Endothelial cell of umbilical vein (primary cell): ENCODE results near the gene NKRF. TPM values are rescaled to one million over a fixed set of nuclear protein-coding genes. Genes with fewer than 3 reads are reported as not detected.

ENCODE experiments used
- BruUV-seq: library from RNA; stranded (reverse); fragments of 400-500 nt; replicated peaks from 2 replicates; lab custom pipeline; 2021; lab: Mats Ljungman, UMichigan
- CTCF ChIA-PET: fragments of 300-600, 350-600 bp; sonication (Branson Sonifier 250); formaldehyde crosslinking; loops from one replicate; lab custom pipeline; 2021; ENCODE audit warnings: antibody characterized with exemption, inconsistent platforms; lab: Charles Lee
- POLR2A ChIA-PET: fragments of 300-600, 350-600 bp; sonication (Branson Sonifier 250); formaldehyde crosslinking; loops from one replicate; lab custom pipeline; 2021; ENCODE audit warnings: antibody characterized with exemption, inconsistent platforms; lab: Charles Lee
- DNase-seq: peaks from one replicate; pipeline ENCODE4 v3.0.0-alpha.2; 2011; ENCODE audit warnings: low read depth, low spot score
- FAIRE-seq: peaks from 2 replicates; lab custom pipeline; 2011; peaks lifted over from hg19 to GRCh38; lab: Jason Lieb, UNC
- H2AFZ ChIP-seq: 2 replicates; pipeline ENCODE4 v1.6.0; 2012; ENCODE audit warnings: low read depth, low read length, control low read depth, inconsistent platforms
- H3K27ac ChIP-seq: 2 replicates; pipeline ENCODE4 v1.5.1; 2011; ENCODE audit warnings: low read depth, mild to moderate bottlenecking, control low read depth, low read length, moderate library complexity; ENCODE audit not compliant: insufficient read depth
- H3K27me3 ChIP-seq, 2 experiments: 2 replicates each; pipeline versions ENCODE4 v1.6.0 to v1.6.1; 2011; ENCODE audit warnings: low read length in 2 of 2, mixed read lengths in 1 of 2; ENCODE audit not compliant: control insufficient read depth in 2 of 2, insufficient read depth in 2 of 2
- H3K36me3 ChIP-seq, 2 experiments: 2 replicates in 1 of 2; 3 replicates in 1 of 2; pipeline ENCODE4 v1.5.1; 2011; ENCODE audit warnings: low read length in 2 of 2, mild to moderate bottlenecking in 1 of 2, moderate library complexity in 1 of 2; ENCODE audit not compliant: control insufficient read depth in 2 of 2, insufficient read depth in 2 of 2; ENCODE audit errors: extremely low read depth in 1 of 2
- H3K4me1 ChIP-seq: 3 replicates; pipeline ENCODE4 v1.5.1; 2011; ENCODE audit warnings: mild to moderate bottlenecking, low read length; ENCODE audit not compliant: control insufficient read depth, insufficient read depth; ENCODE audit errors: extremely low read depth
- H3K4me2 ChIP-seq: 2 replicates; pipeline ENCODE4 v1.6.1; 2011; ENCODE audit warnings: low read length, control low read depth, mixed read lengths; ENCODE audit not compliant: insufficient read depth
- H3K4me3 ChIP-seq, 3 experiments: fragments of 200-600 bp in 1 of 3; sonication (generic), shearing (Covaris generic) in 1 of 3; replicated peaks in 1 of 3; 2 replicates each; pipeline ENCODE4 v1.5.1; 2011 to 2016; ENCODE audit warnings: control low read depth in 3 of 3, low read length in 3 of 3, mild to moderate bottlenecking in 2 of 3, inconsistent platforms in 1 of 3, low read depth in 1 of 3, moderate library complexity in 1 of 3; ENCODE audit not compliant: insufficient read depth in 1 of 3
- H3K79me2 ChIP-seq: 2 replicates; pipeline ENCODE4 v1.6.0; 2012; ENCODE audit warnings: low read length, inconsistent platforms; ENCODE audit not compliant: control insufficient read depth, insufficient read depth
- H3K9ac ChIP-seq: replicated peaks from 2 replicates; pipeline ENCODE3; 2011; ENCODE audit warnings: low read length, control low read depth; ENCODE audit not compliant: insufficient read depth; ENCODE audit errors: extremely low read depth
- H3K9me1 ChIP-seq: replicated peaks from 3 replicates; pipeline ENCODE4 v1.6.0; 2011; ENCODE audit warnings: mild to moderate bottlenecking, low read length; ENCODE audit not compliant: control insufficient read depth, insufficient read depth; ENCODE audit errors: extremely low read depth
- H3K9me3 ChIP-seq: replicated peaks from 2 replicates; pipeline ENCODE4 v1.5.1; 2012; ENCODE audit warnings: low read length, inconsistent platforms; ENCODE audit not compliant: control insufficient read depth, insufficient read depth
- H4K20me1 ChIP-seq: replicated peaks from 2 replicates; pipeline ENCODE3; 2011; ENCODE audit warnings: mild to moderate bottlenecking, low read length; ENCODE audit not compliant: control insufficient read depth, insufficient read depth; ENCODE audit errors: extremely low read depth
- EZH2 ChIP-seq: IDR thresholded peaks from 2 replicates; pipeline ENCODE4 v1.6.1; 2012; ENCODE audit warnings: borderline replicate concordance, low read depth, mild to moderate bottlenecking, moderate library complexity, low read length, inconsistent platforms; ENCODE audit not compliant: severe bottlenecking
- FOS ChIP-seq: IDR thresholded peaks from 2 replicates; pipeline ENCODE4 v1.6.1; 2011; ENCODE audit warnings: mild to moderate bottlenecking, low read length, moderate library complexity, borderline replicate concordance; ENCODE audit not compliant: insufficient read depth
- GATA2 ChIP-seq: IDR thresholded peaks from 2 replicates; pipeline ENCODE4 v1.7.0; 2011; ENCODE audit warnings: low read depth, mild to moderate bottlenecking, moderate library complexity, mixed read lengths, low read length; ENCODE audit not compliant: insufficient read length, insufficient read depth
- JUN ChIP-seq: IDR thresholded peaks from 2 replicates; pipeline ENCODE4 v1.6.1; 2011; ENCODE audit warnings: borderline replicate concordance, low read depth; ENCODE audit not compliant: insufficient read length, insufficient read depth
- MYC ChIP-seq: IDR thresholded peaks from one replicate; pipeline ENCODE4 v1.6.1; 2011; ENCODE audit warnings: mild to moderate bottlenecking, low read depth, low read length
- POLR2A ChIP-seq: IDR thresholded peaks from 2 replicates; pipeline ENCODE4 v1.6.1; 2012; ENCODE audit warnings: low read depth, mild to moderate bottlenecking, control low read depth, low read length
- POLR2AphosphoS5 ChIP-seq: IDR thresholded peaks from 2 replicates; pipeline ENCODE4 v1.6.1; 2012; ENCODE audit warnings: low read depth, mild to moderate bottlenecking, control low read depth, low read length, moderate library complexity; ENCODE audit not compliant: insufficient read depth
- dilution Hi-C: fragments of 300-500 bp; cut with MboI; formaldehyde crosslinking; loops from one replicate; pipeline ENCODE4 v1.15.0; 2019; ENCODE audit warnings: low sequenced_read_pairs; ENCODE audit not compliant: extremely low pct_ligation_motif_present
- intact Hi-C: fragments of 100-400 bp; cut with micrococcal nuclease; formaldehyde crosslinking; loops from one replicate; pipeline ENCODE4 v1.10.0; 2022
- polyA plus RNA-seq, 4 experiments: library from polyadenylated mRNA; depleted of rRNA in 3 of 4; stranded (reverse) in 3 of 4; unstranded in 1 of 4; fragments of >200 nt; gene quantifications; 2 replicates each; pipeline versions ENCODE4 v1.2.1 to v1.2.3, GENCODE V29; 2011 to 2012; ENCODE audit warnings: missing spikeins in 1 of 4
- total RNA-seq: library from RNA; stranded (reverse); gene quantifications from 2 replicates; pipeline ENCODE4 v1.2.3, GENCODE V29; 2021
- TF ChIP-seq, protein P1 (sequence below), 2 donors: IDR thresholded peaks; 1 replicate in 1 of 2; 2 replicates in 1 of 2; pipeline ENCODE4 v1.5.1; 2011; ENCODE audit warnings: low read length in 2 of 2, mild to moderate bottlenecking in 2 of 2, moderate library complexity in 2 of 2, control low read depth in 1 of 2, inconsistent platforms in 1 of 2, low read depth in 1 of 2; ENCODE audit not compliant: insufficient read depth in 1 of 2; ENCODE audit errors: extremely low read depth in 1 of 2
- TF ChIP-seq, protein P2 (sequence below): IDR thresholded peaks from 2 replicates; pipeline ENCODE4 v1.6.1; 2011; ENCODE audit not compliant: insufficient read depth, insufficient read length

Gene NKRF
- total and polyA plus RNA-seq, 2 donors (not counting 3 experiments of a cell fraction or from before 2014, with no cell fraction given) = 2.8 to 12.0 TPM

DNA sequence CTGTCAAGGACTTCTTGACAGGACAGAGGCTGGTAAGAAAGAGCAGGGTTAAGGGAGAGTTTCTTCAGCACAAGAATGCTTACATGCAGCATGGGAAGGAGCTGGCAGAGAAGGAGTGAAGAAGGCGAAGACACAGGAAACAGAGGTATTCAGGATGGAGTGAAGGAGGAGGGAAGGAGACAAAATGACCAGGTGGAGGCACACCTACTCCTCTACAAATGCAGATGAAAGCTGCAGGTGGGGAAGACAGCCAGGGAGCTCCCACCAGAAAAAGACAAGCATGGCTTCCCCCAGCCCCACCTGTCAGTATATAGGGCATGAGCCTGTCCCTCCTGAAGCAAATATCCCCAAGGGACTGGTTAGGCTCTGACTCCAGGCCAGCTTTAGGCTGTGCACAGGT lies 29.6 kb upstream of the NKRF start:
- FAIRE-seq (no peak), DNase-seq (no peak)
- no TSS peak for BruUV-seq
- Histone ChIP-seq H3K4me1 (no peaks in the 10 kb centered on the region), H3K4me2 (no peak overlapping the region), H3K9ac (no peak overlapping the region), H3K79me2 (no peaks in the 10 kb centered on the region), H3K27me3 (no peaks in the 10 kb centered on the region), H3K36me3 (no peaks in the 10 kb centered on the region), H2AFZ (no peak overlapping the region), H3K9me1 (no peaks in the 10 kb centered on the region), H3K4me3 (no peak overlapping the region), H3K27ac (no peak overlapping the region), H4K20me1 (no peaks in the 10 kb centered on the region), H3K9me3 (no peaks in the 10 kb centered on the region)
- ChIA-PET CTCF (no interaction called here), POLR2A (no interaction called here)
- TF ChIP-seq EZH2 (no peak), FOS (no peak), POLR2A (no peak), JUN (no peak), MYC (no peak), POLR2AphosphoS5 (no peak), GATA2 (no peak)
- TF ChIP-seq, protein P1, sequence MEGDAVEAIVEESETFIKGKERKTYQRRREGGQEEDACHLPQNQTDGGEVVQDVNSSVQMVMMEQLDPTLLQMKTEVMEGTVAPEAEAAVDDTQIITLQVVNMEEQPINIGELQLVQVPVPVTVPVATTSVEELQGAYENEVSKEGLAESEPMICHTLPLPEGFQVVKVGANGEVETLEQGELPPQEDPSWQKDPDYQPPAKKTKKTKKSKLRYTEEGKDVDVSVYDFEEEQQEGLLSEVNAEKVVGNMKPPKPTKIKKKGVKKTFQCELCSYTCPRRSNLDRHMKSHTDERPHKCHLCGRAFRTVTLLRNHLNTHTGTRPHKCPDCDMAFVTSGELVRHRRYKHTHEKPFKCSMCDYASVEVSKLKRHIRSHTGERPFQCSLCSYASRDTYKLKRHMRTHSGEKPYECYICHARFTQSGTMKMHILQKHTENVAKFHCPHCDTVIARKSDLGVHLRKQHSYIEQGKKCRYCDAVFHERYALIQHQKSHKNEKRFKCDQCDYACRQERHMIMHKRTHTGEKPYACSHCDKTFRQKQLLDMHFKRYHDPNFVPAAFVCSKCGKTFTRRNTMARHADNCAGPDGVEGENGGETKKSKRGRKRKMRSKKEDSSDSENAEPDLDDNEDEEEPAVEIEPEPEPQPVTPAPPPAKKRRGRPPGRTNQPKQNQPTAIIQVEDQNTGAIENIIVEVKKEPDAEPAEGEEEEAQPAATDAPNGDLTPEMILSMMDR (IDR thresholded peaks at IDR 0.05; ENCODE audit: extremely low read depth in 1 of 2, insufficient read depth in 1 of 2, low read depth in 1 of 2, low read length in 2 of 2) = no peak
- TF ChIP-seq, protein P2, sequence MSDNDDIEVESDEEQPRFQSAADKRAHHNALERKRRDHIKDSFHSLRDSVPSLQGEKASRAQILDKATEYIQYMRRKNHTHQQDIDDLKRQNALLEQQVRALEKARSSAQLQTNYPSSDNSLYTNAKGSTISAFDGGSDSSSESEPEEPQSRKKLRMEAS = no peak
- dilution Hi-C loops (no loop called here), intact Hi-C loops (no loop called here)
